NT2/D1 (cell line): ENCODE results near the gene GNG13.

Experiments used
- SUZ12 ChIP-seq: IDR thresholded peaks from 2 replicates; pipeline ENCODE4 v1.6.1; 2011; ENCODE audit not compliant: insufficient read length, insufficient read depth; ENCODE audit errors: extremely low read depth
- YY1 ChIP-seq: IDR thresholded peaks from 2 replicates; pipeline ENCODE4 v1.6.1; 2011; ENCODE audit not compliant: insufficient read length, insufficient read depth
- ZNF274 ChIP-seq: IDR thresholded peaks from 2 replicates; pipeline ENCODE4 v1.6.1; 2011; ENCODE audit warnings: mild to moderate bottlenecking, low read depth, low read length

- TF ChIP-seq YY1 = no peak
- TF ChIP-seq ZNF274 = no peak
- TF ChIP-seq SUZ12 = no peak
Measured at GRCh38 chr16:780296-780695, 20.2 kb downstream of the GNG13 start.
